GM12878 (cell line): ENCODE results near the gene HOGA1. TPM values are rescaled to one million over a fixed set of nuclear protein-coding genes. Genes with fewer than 3 reads are reported as not detected.

Experiments used
- ATAC-seq: fragments of 200-7000 bp; cut with Tn5 transposase; 3 replicates; pipeline ENCODE4 v1.9.1; 2020; ENCODE audit warnings: mild to moderate bottlenecking, moderate library complexity
- BruUV-seq: library from RNA; stranded (reverse); fragments of 400-500 nt; replicated peaks from 2 replicates; lab custom pipeline; 2021; lab: Mats Ljungman, UMichigan
- CTCF ChIA-PET: fragments of 300-600 bp; sonication (Branson Sonifier 250); formaldehyde crosslinking; extraction: SDS; loops from one replicate; lab custom pipeline; 2021; ENCODE audit warnings: inconsistent platforms; lab: Yijun Ruan, JAX
- POLR2A ChIA-PET: fragments of 350-600 bp; formaldehyde crosslinking; extraction: SDS; loops from one replicate; lab custom pipeline; 2021; ENCODE audit warnings: inconsistent platforms; lab: Charles Lee
- RAD21 ChIA-PET: fragments of 300-600 bp; sonication (Branson Sonifier 250); formaldehyde crosslinking; loops from one replicate; lab custom pipeline; 2023; ENCODE audit warnings: antibody characterized with exemption; ENCODE audit not compliant: unreplicated experiment; lab: Charles Lee
- SMC1A ChIA-PET: fragments of 300-600 bp; sonication (Branson Sonifier 250); formaldehyde crosslinking; loops from one replicate; lab custom pipeline; 2023; ENCODE audit not compliant: unreplicated experiment, uncharacterized antibody; lab: Charles Lee
- DNase-seq: peaks from one replicate; pipeline ENCODE4 v3.0.0-alpha.2; 2011; ENCODE audit warnings: low read depth, low spot score
- FAIRE-seq: peaks from 3 replicates; lab custom pipeline; 2011; peaks lifted over from hg19 to GRCh38; lab: Jason Lieb, UNC
- H2AFZ ChIP-seq: 2 replicates; pipeline ENCODE4 v1.6.0; 2011; ENCODE audit warnings: low read depth, low read length, control low read depth; ENCODE audit not compliant: control insufficient read depth
- H3K27ac ChIP-seq: 2 replicates; pipeline ENCODE4 v1.5.1; 2011; ENCODE audit warnings: control low read depth; ENCODE audit not compliant: control insufficient read depth, insufficient read depth
- H3K27me3 ChIP-seq, 2 experiments: replicated peaks in 1 of 2; 2 replicates each; pipeline versions ENCODE4 v1.6.0 to v1.6.1; 2011; ENCODE audit warnings: low read length in 1 of 2; ENCODE audit not compliant: control insufficient read depth in 2 of 2, insufficient read depth in 2 of 2
- H3K36me3 ChIP-seq, 2 experiments: 2 replicates each; pipeline ENCODE4 v1.5.1; 2011; ENCODE audit warnings: low read length in 1 of 2; ENCODE audit not compliant: control insufficient read depth in 2 of 2, insufficient read depth in 2 of 2
- H3K4me1 ChIP-seq: 2 replicates; pipeline ENCODE4 v1.6.1; 2011; ENCODE audit warnings: mild to moderate bottlenecking, low read length, moderate library complexity, mixed read lengths; ENCODE audit not compliant: control insufficient read depth, insufficient read depth
- H3K4me2 ChIP-seq: 2 replicates; pipeline ENCODE4 v1.6.0; 2011; ENCODE audit warnings: control low read depth; ENCODE audit not compliant: control insufficient read depth, insufficient read depth
- H3K4me3 ChIP-seq: fragments of 200-600 bp; sonication (generic); 2 replicates; pipeline ENCODE4 v1.5.1; 2016
- H3K79me2 ChIP-seq: 2 replicates; pipeline ENCODE4 v1.6.0; 2011; ENCODE audit warnings: low read length; ENCODE audit not compliant: control insufficient read depth, insufficient read depth
- H3K9ac ChIP-seq: 2 replicates; pipeline ENCODE4 v1.8.0; 2011; ENCODE audit warnings: low read length, control low read depth, mixed read lengths; ENCODE audit not compliant: control insufficient read depth, insufficient read depth
- H3K9me3 ChIP-seq: replicated peaks from 3 replicates; pipeline ENCODE4 v1.5.1; 2011; ENCODE audit warnings: mild to moderate bottlenecking, low read length; ENCODE audit not compliant: control insufficient read depth, insufficient read depth
- H4K20me1 ChIP-seq: 2 replicates; pipeline ENCODE4 v1.6.0; 2011; ENCODE audit not compliant: control insufficient read depth, insufficient read depth
- CHD2 ChIP-seq: IDR thresholded peaks from 2 replicates; pipeline ENCODE4 v1.6.1; 2011; ENCODE audit warnings: low read depth, low read length, improper control_type of control experiment, borderline replicate concordance
- RB1 ChIP-seq: fragments of 450-650 bp; formaldehyde crosslinking; IDR thresholded peaks from 2 replicates; pipeline ENCODE4 v1.6.1; 2017; ENCODE audit warnings: mild to moderate bottlenecking, borderline replicate concordance
- WGBS: methylation state at CpG from one replicate; pipeline ENCODE4 v1.1.6; 2016; ENCODE audit warnings: low lambda C conversion rate; ENCODE audit not compliant: insufficient replicate concordance, insufficient coverage; ENCODE audit errors: missing lambda C conversion rate; 5-methylcytosine and 5-hydroxymethylcytosine counted together
- in situ Hi-C: fragments of 300-500 bp; cut with MboI; formaldehyde crosslinking; loops from 9 replicates; pipeline ENCODE4 v1.14.3; 2018; ENCODE audit warnings: mixed read lengths
- intact Hi-C: fragments of 100-400 bp; cut with micrococcal nuclease; formaldehyde crosslinking; loops from one replicate; pipeline ENCODE4 v1.14.2; 2022; ENCODE audit not compliant: unreplicated experiment
- polyA plus RNA-seq, 11 experiments: library from polyadenylated mRNA; depleted of rRNA in 4 of 11; unstranded in 6 of 11; stranded (reverse) in 5 of 11; fragments of >200 nt; fragmentation: Nextera tagmentation in 4 of 11; fragmentation: Illumina TruSeq in 1 of 11; extraction: Ambion mirVana in 4 of 11; extraction: Trizol in 1 of 11; gene quantifications; 1 replicate in 1 of 11; 2 replicates in 10 of 11; pipeline versions ENCODE4 v1.2.1 to v1.2.3, GENCODE V29; 2011 to 2016; ENCODE audit warnings: inconsistent platforms in 2 of 11, missing spikeins in 2 of 11, low read depth in 1 of 11
- total RNA-seq, 4 experiments: library from RNA; depleted of rRNA in 3 of 4; stranded (reverse); fragments of >200 nt in 3 of 4; fragmentation: Illumina TruSeq in 1 of 4; extraction: Trizol in 1 of 4; gene quantifications; 2 replicates each; pipeline versions ENCODE4 v1.2.1 to v1.2.3, GENCODE V29; 2013 to 2021
- TF ChIP-seq, protein P1 (sequence below): fragments of 450-650 bp; IDR thresholded peaks from 2 replicates; pipeline ENCODE4 v1.6.1; 2018; ENCODE audit warnings: mild to moderate bottlenecking, low read depth, moderate library complexity; ENCODE audit not compliant: partially characterized antibody

Gene HOGA1
- total and polyA plus RNA-seq, 10 of the 15 experiments (the other 5 are each of a cell fraction or from before 2014, with no cell fraction given), result 0.01 to 0.19 (median 0.06) TPM; not detected in 6

DNA sequence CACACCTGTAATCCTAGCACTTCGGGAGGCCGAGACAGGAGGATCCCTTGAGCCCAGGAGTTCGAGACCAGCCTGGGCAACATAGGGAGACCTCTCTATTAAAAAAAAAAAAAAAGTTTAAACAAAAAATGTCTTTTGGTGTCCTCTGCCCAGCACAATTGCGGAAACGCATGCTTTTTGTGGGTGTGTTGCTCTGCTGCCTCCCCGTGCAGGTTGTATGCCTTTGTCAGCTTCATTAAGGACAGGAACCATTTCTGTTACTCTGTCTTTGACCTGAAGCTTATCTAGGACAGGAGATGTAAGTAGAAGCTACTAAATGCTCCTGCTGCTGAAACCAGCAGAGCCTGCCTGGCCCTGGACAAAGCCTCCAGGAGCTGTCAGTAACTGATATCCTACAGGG is 32.9 kb upstream of the HOGA1 start:
- no peaks in the 10 kb centered on the region for H3K27me3 ChIP-seq
- ChIA-PET CTCF (interaction anchor here (1.5 to 5.9 kb wide), 6 partner anchors 17 to 144 kb away, joined by 4 to 62 read pairs (median 26); partner anchors contain the start of gene ANKRD2), SMC1A (interaction anchor here (0.7 to 1.2 kb wide), 2 partner anchors 58 to 92 kb away, joined by 3 read pairs; no protein-coding TSS in a partner anchor), RAD21 (no interaction called here), POLR2A (no interaction called here)
- no peak overlapping the region for H3K9ac ChIP-seq
- H3K27ac ChIP-seq, result no peak overlapping the region
- intact Hi-C loops, result no loop called here
- H3K4me3 ChIP-seq, result no peak overlapping the region
- H3K9me3 ChIP-seq, result no peaks in the 10 kb centered on the region; the same call in 1 of the 3 replicates
- H3K36me3 ChIP-seq, result no peaks in the 10 kb centered on the region
- in situ Hi-C loops, result no loop called here
- no peak overlapping the region for H2AFZ ChIP-seq
- TF ChIP-seq CHD2 (no peak), RB1 (no peak)
- TF ChIP-seq, protein P1, sequence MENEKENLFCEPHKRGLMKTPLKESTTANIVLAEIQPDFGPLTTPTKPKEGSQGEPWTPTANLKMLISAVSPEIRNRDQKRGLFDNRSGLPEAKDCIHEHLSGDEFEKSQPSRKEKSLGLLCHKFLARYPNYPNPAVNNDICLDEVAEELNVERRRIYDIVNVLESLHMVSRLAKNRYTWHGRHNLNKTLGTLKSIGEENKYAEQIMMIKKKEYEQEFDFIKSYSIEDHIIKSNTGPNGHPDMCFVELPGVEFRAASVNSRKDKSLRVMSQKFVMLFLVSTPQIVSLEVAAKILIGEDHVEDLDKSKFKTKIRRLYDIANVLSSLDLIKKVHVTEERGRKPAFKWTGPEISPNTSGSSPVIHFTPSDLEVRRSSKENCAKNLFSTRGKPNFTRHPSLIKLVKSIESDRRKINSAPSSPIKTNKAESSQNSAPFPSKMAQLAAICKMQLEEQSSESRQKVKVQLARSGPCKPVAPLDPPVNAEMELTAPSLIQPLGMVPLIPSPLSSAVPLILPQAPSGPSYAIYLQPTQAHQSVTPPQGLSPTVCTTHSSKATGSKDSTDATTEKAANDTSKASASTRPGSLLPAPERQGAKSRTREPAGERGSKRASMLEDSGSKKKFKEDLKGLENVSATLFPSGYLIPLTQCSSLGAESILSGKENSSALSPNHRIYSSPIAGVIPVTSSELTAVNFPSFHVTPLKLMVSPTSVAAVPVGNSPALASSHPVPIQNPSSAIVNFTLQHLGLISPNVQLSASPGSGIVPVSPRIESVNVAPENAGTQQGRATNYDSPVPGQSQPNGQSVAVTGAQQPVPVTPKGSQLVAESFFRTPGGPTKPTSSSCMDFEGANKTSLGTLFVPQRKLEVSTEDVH, result no peak
- peaks cover 18% of the 10 kb centered on the region for H3K4me1 ChIP-seq
- H3K79me2 ChIP-seq, result no peaks in the 10 kb centered on the region
- no peak overlapping the region for H3K4me2 ChIP-seq
- no peaks in the 10 kb centered on the region for H4K20me1 ChIP-seq
- FAIRE-seq, result no peak
- no peak for ATAC-seq
- DNase-seq, result no peak
- BruUV-seq, result no TSS peak
- 67% methylated on average over 6 of the region's 6 CpGs for WGBS
